ENCODE data around the gene DNAH9.

DNA sequence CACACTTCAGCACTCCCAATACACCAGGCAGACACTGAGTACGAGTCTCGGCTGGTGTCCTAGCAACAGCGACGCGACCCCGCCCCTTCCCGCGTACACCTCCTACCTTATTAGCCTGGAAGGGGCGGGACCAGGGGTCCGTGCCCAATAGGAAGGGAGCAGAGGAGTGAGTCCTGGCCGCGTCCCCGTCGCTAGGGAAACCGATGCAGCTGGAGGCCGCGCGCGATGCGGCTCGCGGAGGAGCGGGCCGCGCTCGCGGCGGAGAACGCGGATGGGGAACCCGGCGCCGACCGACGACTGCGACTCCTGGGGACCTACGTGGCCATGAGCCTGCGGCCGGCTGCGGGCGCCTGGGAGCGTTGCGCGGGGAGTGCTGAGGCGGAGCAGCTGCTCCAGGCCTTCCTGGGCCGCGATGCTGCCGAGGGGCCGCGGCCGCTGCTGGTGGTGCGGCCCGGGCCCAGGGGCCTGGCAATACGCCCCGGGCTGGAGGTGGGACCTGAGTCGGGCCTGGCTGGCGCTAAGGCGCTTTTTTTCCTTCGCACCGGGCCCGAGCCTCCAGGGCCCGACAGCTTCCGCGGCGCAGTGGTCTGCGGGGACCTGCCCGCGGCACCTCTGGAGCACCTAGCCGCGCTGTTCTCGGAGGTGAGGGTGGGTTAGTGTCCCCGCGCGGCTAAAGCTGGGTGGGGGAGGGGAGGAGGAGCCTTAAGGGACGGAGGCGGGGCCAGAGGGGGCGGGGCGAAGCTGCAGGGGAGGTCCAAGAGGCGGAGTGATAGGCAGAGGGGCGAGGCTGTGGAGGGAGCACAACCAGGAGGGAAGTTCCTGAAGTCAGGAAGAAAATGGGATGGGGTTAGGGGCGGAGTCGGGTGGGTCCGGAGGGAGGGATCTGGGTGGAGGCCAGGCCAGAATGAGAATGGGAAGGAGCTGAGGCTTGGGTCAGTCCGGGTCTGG is at the start of gene DNAH9:
- TF ChIP-seq CTCF (IDR thresholded peaks at IDR 0.05) (no peak), POLR2A (IDR thresholded peaks at IDR 0.05) (no peak)
